UCSD-AML1 (cell line): Measurements from ENCODE around the gene OTOF.

ENCODE experiments used
- DNase-seq: peaks from one replicate; lab custom pipeline; 2025; ENCODE audit not compliant: unreplicated experiment; lab: John Stamatoyannopoulos, UW

Gene OTOF

GRCh38 chr2:26503231-26503880 lies 25.4 kb upstream of the OTOF start:
- DNase-seq = peak; percentile 83

GRCh38 chr2:26500406-26500805 lies 22.5 kb upstream of the OTOF start:
- DNase-seq = no peak

GRCh38 chr2:26495705-26496297 lies 17.9 kb upstream of the OTOF start:
- DNase-seq = no peak

GRCh38 chr2:26494891-26495290 lies 17.0 kb upstream of the OTOF start:
- DNase-seq = no peak

GRCh38 chr2:26494199-26494598 lies 16.3 kb upstream of the OTOF start:
- DNase-seq = no peak

- no peak for DNase-seq
These were observed 15.6 kb upstream of the OTOF start for GRCh38 chr2:26493566-26493965.

- peak; percentile 38 for DNase-seq
These were observed 15.0 kb upstream of the OTOF start for GRCh38 chr2:26492749-26493515.

- DNase-seq = no peak
These were observed 13.7 kb upstream of the OTOF start for GRCh38 chr2:26491563-26492167.

- no peak for DNase-seq
These were observed 11.4 kb upstream of the OTOF start for GRCh38 chr2:26489213-26489850.

GRCh38 chr2:26488463-26489212 lies 10.7 kb upstream of the OTOF start:
- DNase-seq = no peak

GRCh38 chr2:26487192-26487591 lies 9.3 kb upstream of the OTOF start:
- no peak for DNase-seq

- no peak for DNase-seq
These were observed 8.9 kb upstream of the OTOF start for GRCh38 chr2:26486789-26487188.

- DNase-seq = no peak
These were observed 7.9 kb upstream of the OTOF start for GRCh38 chr2:26485725-26486418.

- no peak for DNase-seq
These were observed 7.2 kb upstream of the OTOF start for GRCh38 chr2:26485099-26485498.

GRCh38 chr2:26484579-26484978 lies 6.7 kb upstream of the OTOF start:
- DNase-seq = no peak

- no peak for DNase-seq
These were observed 6.1 kb upstream of the OTOF start for GRCh38 chr2:26483957-26484565.

GRCh38 chr2:26483516-26483915 lies 5.6 kb upstream of the OTOF start:
- DNase-seq = no peak

GRCh38 chr2:26483027-26483326 lies 5.1 kb upstream of the OTOF start:
- no peak for DNase-seq

GRCh38 chr2:26482211-26483026 lies 4.5 kb upstream of the OTOF start:
- no peak for DNase-seq
